ENCODE measurements around the gene EML2.
"Not testable (repeated sequence)": the region's sequence is repeated elsewhere in the genome, so short reads cannot be mapped to it uniquely, and the experiment has no call there.

The EML2 gene

DNA sequence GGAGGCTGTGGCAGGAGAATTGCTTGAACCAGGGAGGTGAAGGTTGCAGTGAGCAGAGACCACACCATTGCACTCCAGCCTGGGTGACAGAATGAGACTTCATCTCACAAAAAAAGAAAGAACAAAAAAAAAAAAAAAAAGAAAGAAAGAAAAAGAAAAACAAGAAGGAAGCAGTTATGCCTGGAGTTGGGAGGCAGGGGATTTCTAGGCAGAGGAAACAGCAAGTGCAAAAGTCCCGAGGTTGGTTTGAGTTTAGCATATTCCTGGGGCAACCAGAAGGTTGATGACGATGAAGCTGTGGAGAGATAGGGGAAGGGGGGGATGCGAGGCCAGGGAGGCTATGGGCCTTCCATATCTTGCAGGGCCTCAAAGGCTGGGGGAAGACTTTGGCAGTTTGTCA is 11.5 kb upstream of the EML2 start:
- DNase-seq: no peak

DNA sequence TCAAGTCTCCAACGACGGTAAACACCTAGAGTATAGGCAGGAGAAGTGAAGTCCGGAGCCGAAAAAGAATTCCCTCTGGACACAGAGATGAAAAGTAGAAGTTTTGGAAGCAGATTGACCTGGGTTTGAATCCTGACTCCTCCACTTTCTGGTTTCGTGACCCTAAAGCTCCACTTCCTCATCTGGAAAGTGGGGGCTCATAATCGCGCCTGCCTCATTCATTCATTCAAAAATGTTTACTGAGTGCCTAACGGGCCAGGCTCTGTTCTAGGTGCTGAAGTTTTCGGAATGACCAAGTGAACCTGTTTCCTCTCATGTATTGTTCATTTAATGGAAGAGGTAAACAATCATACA is 7.1 kb upstream of the EML2 start:
- DNase-seq: no peak

DNA sequence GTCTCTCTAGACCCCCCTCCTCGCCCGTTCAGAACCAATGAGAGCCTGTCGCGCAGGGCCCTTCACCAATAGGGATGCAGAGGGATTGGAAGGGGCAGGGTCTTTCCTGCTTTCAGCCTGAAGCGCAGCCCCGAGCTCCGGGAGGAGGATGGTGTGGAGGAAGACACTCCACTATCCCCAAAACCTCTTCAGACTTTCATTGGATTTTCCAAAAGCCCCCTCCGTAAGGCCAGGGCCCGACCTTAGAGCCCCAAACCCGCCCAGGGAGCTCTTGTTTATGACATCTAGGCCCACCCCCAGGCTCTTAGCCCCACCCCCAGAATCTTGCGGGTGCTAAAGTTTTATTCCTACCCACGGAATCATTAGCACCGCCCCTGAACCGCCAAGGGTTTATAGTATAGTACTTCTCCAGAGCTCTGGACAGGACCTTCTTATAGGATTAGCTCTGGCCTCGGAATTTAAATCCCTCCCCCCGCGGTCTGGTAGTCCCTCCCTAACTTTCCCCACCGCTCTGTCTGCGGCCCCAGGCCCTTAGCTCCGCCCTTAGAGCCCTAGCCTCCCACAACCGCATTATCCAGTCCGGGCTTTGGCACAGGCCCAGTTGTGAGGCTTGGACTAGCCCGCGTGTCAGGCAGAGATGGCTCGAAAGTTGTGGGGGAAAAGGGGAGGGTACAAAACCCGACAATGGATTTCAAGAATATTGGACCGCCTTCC is 6.6 kb upstream of the EML2 start:
- DNase-seq: peak; percentile 69

DNA sequence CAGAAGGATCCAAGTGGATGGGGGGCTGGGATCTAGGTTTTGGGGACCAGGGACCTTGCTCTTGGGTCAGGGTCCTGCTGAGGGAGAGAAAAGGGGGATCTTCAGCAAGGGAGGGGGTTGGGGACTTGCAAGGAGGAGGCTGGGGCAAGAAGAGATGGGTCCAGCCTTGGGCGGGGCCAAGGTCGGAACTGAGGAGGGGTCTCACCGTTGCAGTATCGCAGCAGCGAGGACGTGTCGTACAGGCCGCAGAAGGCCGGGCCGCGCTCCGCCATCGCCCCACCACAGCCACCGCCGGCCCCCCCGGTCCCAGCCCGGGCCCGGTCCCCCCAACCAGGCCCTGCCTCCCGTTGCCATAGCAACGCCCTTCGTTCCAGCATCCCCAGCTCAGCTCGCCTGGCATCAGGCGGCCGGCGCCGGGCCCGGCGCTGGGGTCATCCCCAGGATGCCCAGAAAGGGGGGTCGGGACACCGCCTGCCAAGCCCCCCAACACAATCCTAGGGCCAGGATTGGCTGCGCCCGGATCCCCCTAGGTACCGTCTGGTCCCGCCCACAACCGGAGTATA is 6.0 kb upstream of the EML2 start:
- DNase-seq: no peak

DNA sequence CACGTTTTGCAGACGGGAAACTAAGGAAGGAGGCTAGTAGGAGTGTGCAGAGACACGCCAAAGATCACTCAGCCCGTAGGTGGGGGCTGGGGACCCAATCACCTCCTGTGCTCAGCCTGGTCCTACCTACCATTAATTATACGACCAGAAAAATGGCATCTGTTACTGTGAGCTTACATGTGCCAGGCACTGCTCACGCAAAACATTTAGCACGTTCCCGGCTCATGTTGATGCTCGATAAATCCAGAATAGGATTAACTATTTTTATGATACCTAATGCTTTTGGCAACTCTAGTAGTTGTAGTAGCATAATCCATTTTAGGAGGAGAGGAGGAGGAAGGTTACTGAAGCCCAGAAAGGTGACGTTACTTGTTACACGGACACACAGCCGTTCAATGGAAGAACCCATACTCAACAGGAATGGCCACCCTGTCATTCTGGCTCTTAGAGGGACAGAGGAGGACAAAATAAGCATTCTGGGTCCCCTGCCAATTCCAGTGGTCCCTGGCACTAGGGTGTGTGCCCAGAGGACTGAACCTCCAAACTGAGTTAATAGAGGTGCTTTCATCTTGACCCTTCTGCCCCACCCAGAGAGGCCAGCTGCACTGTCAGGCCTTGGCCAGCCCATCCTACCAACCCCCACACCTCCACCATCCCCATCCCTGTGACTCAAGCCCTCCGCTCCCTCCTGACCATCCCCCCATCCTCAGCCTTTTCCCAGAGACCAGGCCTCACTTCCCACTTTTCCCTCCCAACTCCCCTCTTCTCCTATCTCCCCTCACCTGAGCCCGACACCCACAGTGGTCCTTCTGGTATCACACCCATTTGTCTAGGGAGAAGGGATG is 5.0 kb upstream of the EML2 start:
- no peak for DNase-seq

DNA sequence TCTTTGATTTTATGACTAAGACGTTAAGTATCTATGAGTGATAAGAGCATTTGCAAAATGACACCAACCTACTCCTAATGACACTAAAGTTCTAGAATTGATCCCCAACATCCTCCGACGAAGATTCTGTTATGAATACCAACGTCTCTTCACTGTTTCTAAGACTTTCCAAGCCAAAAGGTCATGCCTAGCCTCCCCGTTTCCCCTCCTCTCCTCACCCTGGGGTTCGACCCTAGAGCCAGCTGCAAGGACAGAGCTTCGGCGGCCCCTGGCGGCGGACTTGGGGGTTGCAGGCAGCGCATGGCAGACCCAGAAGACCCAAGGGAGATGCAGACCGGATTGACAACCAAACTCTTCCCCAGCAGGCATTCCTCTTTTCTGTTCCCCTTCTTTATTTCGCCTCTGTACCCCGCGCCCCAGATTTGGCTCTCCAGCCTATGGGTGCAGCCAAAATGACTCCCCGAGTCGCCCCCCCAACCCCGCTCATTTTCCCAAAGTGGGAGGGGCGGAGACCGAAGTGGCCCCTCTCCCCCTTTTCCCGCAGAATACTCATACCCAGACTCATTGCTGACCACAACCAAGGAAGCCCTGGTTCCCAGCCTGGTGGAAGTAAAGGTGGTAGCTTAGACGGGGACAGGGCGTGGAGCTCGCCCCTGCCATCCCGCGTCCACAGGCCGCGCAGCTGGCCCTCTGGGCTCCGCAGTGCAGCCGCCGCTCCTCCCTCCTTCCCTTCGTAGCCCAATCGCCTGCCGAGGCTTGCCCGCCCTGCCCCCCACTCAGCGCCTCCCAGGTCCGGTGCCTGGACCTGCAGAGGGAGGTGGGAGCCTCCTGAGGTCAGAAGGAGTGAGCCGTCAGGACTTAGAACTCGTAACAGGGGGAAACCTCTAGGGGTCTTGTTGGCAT is 4.1 kb upstream of the EML2 start:
- DNase-seq: peak; percentile 87

DNA sequence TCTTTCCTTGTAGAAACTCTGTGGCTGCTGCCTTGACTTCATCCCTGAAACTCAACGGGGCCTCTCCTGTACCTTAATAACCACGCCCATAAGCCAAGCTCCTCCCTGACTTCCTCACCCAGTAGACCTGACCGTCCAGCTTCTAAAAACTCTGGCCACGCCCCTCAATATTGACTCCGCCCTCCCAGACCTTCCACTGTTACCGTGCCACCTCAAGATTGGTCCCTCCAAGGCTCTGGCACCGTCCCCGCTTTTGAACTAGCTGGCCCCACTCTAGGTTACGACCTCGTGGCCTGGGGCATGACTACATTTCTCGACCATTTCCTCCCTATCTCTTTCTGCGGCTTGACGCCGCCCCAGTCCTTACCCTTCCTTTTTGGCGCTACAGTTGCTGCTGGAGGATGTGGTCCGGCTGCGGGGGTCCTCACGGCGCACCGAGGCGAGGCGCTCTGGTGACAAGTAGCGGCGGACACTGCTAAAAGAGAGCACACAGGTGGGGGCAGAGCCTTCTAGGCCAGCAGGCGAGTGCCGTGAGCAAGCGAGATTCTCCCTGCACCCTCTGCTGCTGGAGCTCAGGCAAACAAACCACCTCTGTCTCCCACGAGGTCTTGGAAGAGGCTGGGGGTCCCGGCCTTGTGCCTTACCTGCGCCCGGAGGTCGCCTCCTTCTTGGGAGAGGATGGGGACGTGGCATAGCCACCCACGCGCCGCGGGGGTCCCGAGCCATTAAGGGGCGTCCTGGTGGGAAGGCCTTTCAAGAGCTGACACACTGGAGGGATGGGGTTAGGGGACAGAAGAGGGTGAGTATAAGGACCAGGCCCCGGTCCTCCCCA is 2.3 kb upstream of the EML2 start:
- peak; percentile 81 for DNase-seq

DNA sequence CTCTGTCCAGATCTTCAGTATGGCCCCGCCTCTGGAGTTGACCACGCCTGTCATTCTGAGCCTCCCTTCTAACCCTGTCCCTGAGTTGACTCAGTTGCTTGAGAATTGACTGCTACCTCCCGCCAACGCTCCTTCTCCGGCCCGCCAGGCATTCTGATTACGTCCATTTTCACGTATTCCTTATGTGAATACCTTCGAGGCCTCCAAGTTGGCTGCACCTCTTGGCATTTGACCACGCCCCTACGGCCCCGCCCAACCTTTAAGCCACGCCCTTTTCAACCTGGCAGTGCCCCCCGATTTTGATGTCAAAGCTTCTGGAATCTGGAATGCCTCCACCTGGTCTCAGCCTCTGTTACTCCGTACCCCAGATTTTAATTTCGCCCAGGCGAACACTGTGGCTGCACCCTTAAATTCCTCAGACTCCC is 1.7 kb upstream of the EML2 start:
- DNase-seq: no peak

DNA sequence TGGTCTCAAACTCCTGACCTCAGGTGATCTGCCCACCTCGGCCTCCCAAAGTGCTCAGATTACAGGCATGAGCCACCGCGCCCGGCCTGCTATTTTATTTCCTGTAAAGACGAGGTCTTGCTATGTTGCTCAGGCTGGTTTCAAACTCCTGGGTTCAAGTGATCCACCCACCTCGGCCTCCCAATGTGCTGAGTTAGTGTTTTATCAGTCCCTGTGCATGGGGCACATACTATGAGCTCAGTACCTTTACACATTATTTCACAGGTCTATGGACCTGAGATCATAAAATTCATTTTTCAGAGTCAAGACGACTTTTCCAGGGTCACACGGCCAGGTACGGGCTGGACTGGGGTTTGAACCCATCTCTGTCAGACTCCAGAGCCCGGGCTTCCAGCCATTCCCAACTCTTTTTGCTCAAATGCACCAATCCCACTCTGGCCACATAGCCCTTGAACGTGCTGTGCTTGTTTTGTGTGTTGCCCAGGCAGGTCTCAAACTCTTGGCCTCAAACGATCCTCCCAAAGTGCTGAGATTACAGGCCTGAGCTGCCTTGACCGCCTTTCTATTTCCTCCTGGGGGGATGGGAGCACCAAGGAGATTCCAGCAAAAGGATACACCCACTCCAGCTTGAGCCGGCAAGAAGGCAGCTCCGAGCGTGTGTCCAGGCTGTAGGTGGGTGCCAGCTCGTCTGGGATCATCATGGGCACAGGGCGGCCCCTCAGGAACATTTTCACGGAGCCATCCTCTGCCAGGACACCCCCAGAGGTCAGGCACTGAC is 1.1 kb downstream of the EML2 start:
- DNase-seq: no peak

DNA sequence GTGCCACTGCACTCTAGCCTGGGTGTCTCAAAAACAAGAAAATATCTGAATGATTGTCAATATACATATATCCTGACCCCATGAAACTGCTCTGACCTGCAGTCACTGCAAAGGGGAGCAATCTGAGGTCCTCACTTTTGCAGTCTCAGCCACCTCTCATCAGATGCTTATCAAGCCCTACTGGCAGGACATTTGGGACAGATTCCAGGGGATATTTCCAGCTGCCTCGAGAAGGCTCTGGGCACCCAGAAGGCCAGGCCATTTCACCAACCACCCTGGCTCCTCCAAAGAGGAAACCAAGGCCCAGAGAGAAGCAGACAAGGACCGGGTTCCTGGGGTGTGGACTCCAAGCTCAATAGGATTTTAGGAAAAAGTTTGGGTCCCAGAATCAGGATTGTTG is 2.3 kb downstream of the EML2 start:
- no peak for DNase-seq

DNA sequence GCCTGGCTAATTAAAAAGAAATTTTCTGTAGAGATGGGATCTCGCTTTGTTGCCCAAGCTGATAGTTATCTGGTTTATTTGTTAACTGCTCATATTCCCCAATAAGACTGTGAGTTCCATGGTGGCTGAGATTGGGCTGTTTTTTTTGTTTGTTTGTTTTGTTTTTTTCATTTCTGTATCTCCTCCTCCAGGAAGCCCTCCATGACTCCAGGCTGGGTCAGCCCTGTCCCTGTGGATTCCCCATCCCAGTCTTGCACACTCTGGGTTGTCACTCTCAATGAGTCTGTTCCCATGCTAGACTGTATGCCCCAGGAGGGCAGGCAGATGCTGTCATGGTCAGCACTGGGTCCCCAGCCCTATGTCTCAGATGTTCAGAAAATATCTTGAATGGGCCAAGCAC is 2.9 kb downstream of the EML2 start:
- no peak for DNase-seq

DNA sequence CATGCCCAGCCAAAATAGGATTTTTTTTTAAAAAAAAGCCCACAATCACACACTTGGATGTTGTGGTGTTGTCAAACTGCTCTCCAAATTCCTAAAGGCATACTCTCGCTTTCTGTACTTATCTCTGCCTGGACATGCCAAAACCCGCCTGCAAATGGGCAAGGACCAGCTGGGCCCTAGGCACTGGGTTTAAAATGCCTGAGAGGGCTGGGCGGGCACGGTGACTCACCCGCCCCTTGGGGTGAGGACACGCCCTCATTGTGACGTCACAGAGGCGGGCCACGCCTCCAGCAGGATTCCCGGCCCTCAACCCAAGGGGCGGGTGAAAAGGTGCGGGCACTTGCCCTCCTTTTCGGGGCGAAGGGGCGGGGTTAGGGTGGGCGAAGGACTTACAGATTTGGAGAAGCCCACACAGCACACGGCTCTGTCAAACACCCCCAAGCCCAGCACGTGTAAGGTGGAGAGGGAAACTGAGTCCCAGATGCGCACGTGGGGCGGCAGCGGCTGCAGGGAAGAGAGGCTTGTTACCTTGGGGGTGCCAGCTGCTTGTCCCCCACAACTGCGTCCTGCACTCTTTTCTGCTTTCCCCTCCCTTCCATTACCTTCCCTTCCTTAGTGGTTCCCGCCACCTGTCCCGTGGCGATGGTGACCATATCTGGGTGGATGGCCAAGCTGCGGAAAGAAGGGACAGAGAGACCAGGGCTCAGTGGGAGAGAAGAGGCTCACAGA is 6.6 kb downstream of the EML2 start:
- DNase-seq: peak; percentile 59

DNA sequence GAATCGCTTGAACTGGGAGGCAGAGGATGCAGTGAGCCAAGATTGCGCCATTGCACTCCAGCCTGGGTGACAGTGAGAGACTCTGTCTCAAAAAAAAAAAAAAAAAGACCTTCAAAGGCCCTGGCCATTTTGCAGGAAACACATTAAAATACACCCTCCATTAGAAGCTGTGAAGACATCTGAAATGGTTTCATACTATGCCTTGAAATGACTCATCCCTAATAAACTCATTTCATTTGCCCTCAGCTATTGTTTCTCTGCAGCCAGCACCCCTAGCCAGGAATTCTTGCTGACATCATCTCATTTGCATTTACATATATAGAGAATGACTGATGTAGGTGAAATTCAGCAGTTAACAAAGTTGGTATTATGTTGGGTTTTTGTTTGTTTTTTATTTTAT is 8.7 kb downstream of the EML2 start:
- DNase-seq: peak; percentile 75

DNA sequence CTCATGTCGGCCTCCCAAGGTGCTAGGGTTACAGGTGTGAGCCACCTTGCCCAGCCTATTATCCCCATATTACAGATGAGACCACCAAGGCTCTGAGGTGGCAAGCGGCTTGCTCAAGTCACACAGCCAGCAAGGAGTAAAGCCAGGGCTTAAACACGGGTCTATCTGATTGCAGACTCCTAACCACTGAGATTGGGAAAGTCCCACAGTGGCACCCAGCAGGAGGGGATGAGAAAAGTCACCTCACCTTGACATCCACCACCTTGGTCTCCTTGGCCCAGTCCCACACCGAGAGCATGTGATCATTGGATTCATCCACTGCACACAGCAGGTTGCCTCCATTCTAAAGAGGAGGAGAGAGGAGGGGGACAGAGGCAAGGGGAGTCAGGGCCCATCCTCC is 9.5 kb downstream of the EML2 start:
- no peak for DNase-seq

DNA sequence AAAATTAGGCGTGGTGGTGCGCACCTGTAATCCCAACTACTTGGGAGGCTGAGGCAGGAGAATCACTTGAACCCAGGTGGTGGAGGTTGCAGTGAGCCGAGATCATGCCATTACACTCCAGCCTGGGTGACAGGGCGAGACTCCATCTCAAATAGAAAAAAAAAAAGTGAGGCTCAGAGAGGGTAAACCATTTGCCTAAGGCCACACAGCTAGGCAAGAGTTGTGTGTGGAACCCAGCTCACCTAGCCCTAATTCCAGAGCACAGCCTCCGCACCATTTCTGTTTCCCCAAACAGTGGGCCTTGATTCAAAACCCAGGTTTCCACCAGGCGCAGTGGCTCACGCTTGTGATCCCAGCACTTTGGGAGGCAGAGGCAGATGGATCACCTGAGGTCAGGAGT is 11.0 kb downstream of the EML2 start:
- DNase-seq: not testable (repeated sequence)

DNA sequence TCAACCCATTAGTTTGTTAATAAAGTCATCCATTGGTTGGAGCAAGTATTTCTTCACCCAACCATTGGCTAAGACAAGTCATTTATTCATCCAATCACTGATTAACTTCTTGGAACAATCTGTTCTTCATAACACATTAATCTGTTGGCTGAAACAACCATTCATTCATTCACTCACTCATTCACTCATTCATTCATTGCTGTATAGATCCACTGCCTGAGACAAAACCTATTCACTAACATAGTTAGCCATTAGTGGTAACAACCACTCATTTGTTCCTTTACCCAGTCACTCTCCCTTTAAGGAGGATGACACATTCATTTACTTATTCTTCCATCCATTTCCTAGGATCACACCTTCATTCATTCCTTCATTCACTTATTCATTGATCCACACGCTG is 15.2 kb downstream of the EML2 start:
- no peak for DNase-seq

DNA sequence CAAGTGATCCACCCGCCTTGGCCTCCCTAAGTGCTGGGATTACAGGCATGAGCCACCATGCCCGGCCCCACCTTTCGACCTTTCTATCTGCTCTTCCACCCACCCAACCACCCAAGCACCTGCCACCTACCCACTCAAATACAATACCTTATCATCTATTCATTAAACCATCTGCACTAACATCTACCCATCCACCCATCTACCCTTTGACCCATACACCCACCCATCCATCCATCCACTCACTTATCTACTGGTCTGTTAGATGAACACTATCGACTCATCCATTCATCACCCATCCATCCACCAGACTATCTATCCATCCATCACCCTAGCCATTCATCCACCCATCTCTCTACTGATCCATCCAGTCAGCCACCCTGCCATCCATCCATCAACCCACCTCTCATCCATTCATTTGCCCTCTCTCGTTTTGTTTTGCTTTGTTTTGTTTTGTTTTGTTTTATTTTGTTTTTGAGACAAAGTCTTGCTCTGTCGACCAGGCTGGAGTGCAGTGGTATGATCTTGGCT is 17.2 kb downstream of the EML2 start:
- no peak for DNase-seq

DNA sequence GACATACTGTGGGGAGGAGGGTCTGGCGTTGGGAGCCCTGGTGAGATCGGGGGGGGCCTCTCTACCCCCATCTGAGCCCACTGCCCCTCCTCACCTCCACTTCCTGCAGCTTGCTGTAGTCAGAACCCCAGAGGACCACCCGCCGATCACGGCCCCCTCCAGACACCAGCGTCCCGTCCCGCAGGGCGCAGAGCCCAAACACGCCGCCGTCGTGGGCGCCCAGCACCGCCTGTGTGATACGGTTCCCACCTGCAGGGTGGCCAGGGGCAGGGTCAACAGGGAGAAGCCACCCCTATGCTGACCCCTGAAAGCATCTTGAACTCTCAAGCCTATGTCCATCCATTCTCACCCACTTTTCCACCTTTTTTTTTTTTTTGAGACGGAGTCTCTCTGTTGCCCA is 17.8 kb downstream of the EML2 start:
- DNase-seq: no peak

DNA sequence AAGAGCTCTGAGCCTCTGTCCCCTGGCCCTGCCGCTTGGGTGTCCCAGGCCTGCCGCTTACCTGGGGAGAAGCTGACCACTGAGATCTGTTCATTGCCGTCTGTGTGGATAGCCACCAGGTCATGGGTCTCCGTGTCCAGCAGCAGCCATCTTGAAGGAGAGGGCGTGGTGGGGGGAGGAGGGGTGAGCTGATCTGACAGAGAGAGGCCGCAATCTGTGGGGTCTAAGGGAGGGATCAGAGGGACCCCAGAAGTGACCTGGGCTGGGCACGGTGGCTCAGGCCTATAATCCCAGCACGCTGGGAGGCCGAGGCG is 22.5 kb downstream of the EML2 start:
- DNase-seq: no peak
